OCI-LY1 (cell line): ENCODE results near the gene C17orf50.

Experiments
- CTCF ChIP-seq: fragments of 200-600 bp; sonication (generic), shearing (Covaris generic); IDR thresholded peaks from 2 replicates; pipeline ENCODE4 v1.5.1; 2017; ENCODE audit warnings: mild to moderate bottlenecking, antibody characterized with exemption, low read length, moderate library complexity, mixed read lengths
- EZH2 ChIP-seq: fragments of 200-600 bp; sonication (generic), shearing (Covaris generic); IDR thresholded peaks from 2 replicates; pipeline ENCODE4 v1.8.0; 2017; ENCODE audit warnings: borderline replicate concordance, mixed run types, mild to moderate bottlenecking, antibody characterized with exemption, low read length, moderate library complexity, mixed read lengths

DNA sequence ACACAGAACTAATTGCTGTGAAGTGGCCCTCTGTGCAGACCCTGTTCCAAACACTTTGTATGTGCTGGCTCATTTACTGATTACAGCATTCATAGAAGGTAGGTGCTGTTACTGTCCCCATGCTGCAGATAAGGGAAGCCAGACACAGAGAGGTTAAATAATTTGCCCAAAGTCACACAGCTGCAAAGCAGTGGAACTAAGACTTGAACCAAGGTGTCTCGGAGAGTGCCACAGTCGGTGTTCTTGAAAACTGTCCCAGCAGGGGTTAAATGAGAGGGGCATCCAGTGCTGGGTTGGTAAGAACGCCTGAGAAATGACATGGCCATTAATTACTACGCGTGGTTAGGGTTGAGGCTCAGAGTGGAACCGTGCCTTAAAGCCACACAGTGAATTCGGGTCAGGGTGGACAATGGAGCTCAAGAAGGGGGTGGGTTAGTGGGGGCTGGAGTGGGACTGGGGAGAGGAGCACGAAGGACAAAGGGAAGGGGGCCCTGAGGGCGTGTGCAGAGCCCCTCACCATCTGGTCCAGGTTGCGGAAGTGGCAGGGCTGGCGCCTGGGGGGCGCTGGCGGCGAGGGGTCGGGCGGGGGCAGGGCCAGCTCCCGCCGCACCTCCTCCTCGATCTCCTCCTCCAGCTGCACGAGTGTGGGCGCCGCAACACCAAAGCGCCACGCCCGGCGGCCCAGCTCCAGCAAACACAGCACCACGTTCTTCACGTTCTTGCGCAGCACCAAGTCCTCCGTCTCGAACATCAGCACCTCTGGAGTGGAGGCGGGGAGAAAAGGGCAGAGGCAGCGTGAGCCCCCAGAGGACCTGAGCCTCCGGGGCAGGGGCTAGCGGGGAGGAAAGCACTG is 10.9 kb upstream of the C17orf50 start:
- no peak for TF ChIP-seq CTCF
- TF ChIP-seq EZH2, result no peak
